GM18951 (cell line): ENCODE measurements around the gene HACD1.
"Not testable (repeated sequence)": the region's sequence is repeated elsewhere in the genome, so short reads cannot be mapped to it uniquely, and the experiment has no call there.

Experiments
- POLR2A ChIP-seq: IDR thresholded peaks from 4 replicates; pipeline ENCODE4 v1.6.1; 2011; ENCODE audit warnings: mild to moderate bottlenecking; ENCODE audit not compliant: insufficient read length, insufficient read depth; ENCODE audit errors: extremely low read depth
- in situ Hi-C: fragments of 300-500 bp; cut with MboI; formaldehyde crosslinking; loops from one replicate; pipeline ENCODE4 v1.12.0; 2022; ENCODE audit warnings: low sequenced_read_pairs, mixed read lengths, inconsistent platforms; ENCODE audit not compliant: unreplicated experiment

Gene HACD1

GRCh38 chr10:17622061-17622460 lies 4.9 kb upstream of the HACD1 start:
- in situ Hi-C loops, result loop anchor here (25.0 kb wide), 1 partner anchor 490 kb away; no protein-coding TSS in a partner anchor
- no peak for TF ChIP-seq POLR2A

GRCh38 chr10:17616403-17617030 lies 657 bp downstream of the HACD1 start:
- in situ Hi-C loops, result loop anchor here (25.0 kb wide), 1 partner anchor 496 kb away; no protein-coding TSS in a partner anchor
- no peak for TF ChIP-seq POLR2A

- TF ChIP-seq POLR2A, result no peak
- in situ Hi-C loops, result loop anchor here (10.0 to 25.0 kb wide), 2 partner anchors 125 to 503 kb away; no protein-coding TSS in a partner anchor
Measured at GRCh38 chr10:17609523-17610079, 7.6 kb downstream of the HACD1 start.

- in situ Hi-C loops, result loop anchor here (10.0 to 25.0 kb wide), 2 partner anchors 127 to 505 kb away; no protein-coding TSS in a partner anchor
Measured at GRCh38 chr10:17607603-17608332, 9.4 kb downstream of the HACD1 start.

GRCh38 chr10:17607060-17607459 lies 10.1 kb downstream of the HACD1 start:
- in situ Hi-C loops, result loop anchor here (10.0 to 25.0 kb wide), 2 partner anchors 128 to 505 kb away; no protein-coding TSS in a partner anchor
- TF ChIP-seq POLR2A, result no peak

More at GRCh38 chr10:17607603-17608332, 9.4 kb downstream of the HACD1 start:
- no peak for TF ChIP-seq POLR2A

GRCh38 chr10:17606547-17607040 lies 10.6 kb downstream of the HACD1 start:
- TF ChIP-seq POLR2A, result no peak
- in situ Hi-C loops, result loop anchor here (10.0 to 25.0 kb wide), 2 partner anchors 128 to 506 kb away; no protein-coding TSS in a partner anchor

GRCh38 chr10:17605936-17606335 lies 11.2 kb downstream of the HACD1 start:
- TF ChIP-seq POLR2A, result no peak
- in situ Hi-C loops, result loop anchor here (10.0 to 25.0 kb wide), 2 partner anchors 129 to 506 kb away; no protein-coding TSS in a partner anchor

GRCh38 chr10:17599089-17599488 lies 18.1 kb downstream of the HACD1 start:
- in situ Hi-C loops, result no loop called here
- TF ChIP-seq POLR2A, result no peak

GRCh38 chr10:17597386-17597785 lies 19.8 kb downstream of the HACD1 start:
- no peak for TF ChIP-seq POLR2A
- in situ Hi-C loops, result no loop called here

- in situ Hi-C loops, result no loop called here
- no peak for TF ChIP-seq POLR2A
Measured at GRCh38 chr10:17590969-17591645, 26.1 kb downstream of the HACD1 start.

- in situ Hi-C loops, result not testable (repeated sequence)
Measured at GRCh38 chr10:17589316-17589715, 27.9 kb downstream of the HACD1 start.

GRCh38 chr10:17588420-17588819 lies 28.8 kb downstream of the HACD1 start:
- no peak for TF ChIP-seq POLR2A
- in situ Hi-C loops, result no loop called here

GRCh38 chr10:17587321-17587720 lies 29.9 kb downstream of the HACD1 start:
- in situ Hi-C loops, result not testable (repeated sequence)
